ENCODE data around the gene AGGF1. TPM values are rescaled to one million over a fixed set of nuclear protein-coding genes. Genes with fewer than 3 reads are reported as not detected.

Gene AGGF1
- total and polyA plus RNA-seq, 7 donors = 8.4 to 21.8 (median 16.3) TPM

GRCh38 chr5:77087484-77088261, 57.5 kb downstream of the AGGF1 start:
- Histone ChIP-seq H3K9me3 (no peaks in the 10 kb centered on the region), H3K4me1 (peaks cover 0 to 24% (median 13%) of the 10 kb centered on the region in 4 donors), H3K27me3 (no peaks in the 10 kb centered on the region), H3K27ac (peak overlapping the region; percentile 89 to 97 (median 92)), H3K36me3 (no peaks in the 10 kb centered on the region), H3K4me3 (peak overlapping the region; percentile 61 to 93 (median 84))
- no peak for DNase-seq
- intact Hi-C loops (cut with DNase I) = loop anchor here (5.0 kb wide), 1 partner anchor 350 kb away; no protein-coding TSS in a partner anchor
- TF ChIP-seq EP300 (IDR thresholded peaks at IDR 0.05) = no peak
- no peak for TF ChIP-seq CTCF (IDR thresholded peaks at IDR 0.05)
- WGBS, 2 donors = 7 to 24% methylated on average over 16 of the region's 16 CpGs

- Histone ChIP-seq H3K9me3 (no peaks in the 10 kb centered on the region), H3K4me3 (no peak overlapping the region), H3K4me1 (no peaks in the 10 kb centered on the region), H3K36me3 (no peaks in the 10 kb centered on the region), H3K27me3 (no peaks in the 10 kb centered on the region), H3K27ac (no peak overlapping the region)
- no peak for DNase-seq
- WGBS, 2 donors = 89 to 94% methylated on average over 4 of the region's 4 CpGs
- TF ChIP-seq EP300 (IDR thresholded peaks at IDR 0.05) (no peak), POLR2AphosphoS5 (IDR thresholded peaks at IDR 0.05) (no peak), POLR2A (IDR thresholded peaks at IDR 0.05) (no peak), CTCF (IDR thresholded peaks at IDR 0.05) (no peak)
- intact Hi-C loops (cut with DNase I) = no loop called here
Measured at GRCh38 chr5:77095189-77095588, 65.0 kb downstream of the AGGF1 start.

- WGBS, 2 donors = 91 to 93% methylated on average over 4 of the region's 4 CpGs
Measured at GRCh38 chr5:77101298-77101697, 71.1 kb downstream of the AGGF1 start.

GRCh38 chr5:77102549-77102948, 72.3 kb downstream of the AGGF1 start:
- TF ChIP-seq EP300 (IDR thresholded peaks at IDR 0.05) = no peak
- TF ChIP-seq POLR2A (IDR thresholded peaks at IDR 0.05) = no peak
- no peak for TF ChIP-seq CTCF (IDR thresholded peaks at IDR 0.05)
- TF ChIP-seq POLR2AphosphoS5 (IDR thresholded peaks at IDR 0.05) = no peak
- no peaks in the 10 kb centered on the region for H3K4me1 ChIP-seq
- H3K27me3 ChIP-seq = no peaks in the 10 kb centered on the region
- no peaks in the 10 kb centered on the region for H3K36me3 ChIP-seq
- intact Hi-C loops (cut with DNase I) = no loop called here
- H3K9me3 ChIP-seq = no peaks in the 10 kb centered on the region
- H3K4me3 ChIP-seq = no peak overlapping the region
- no peak overlapping the region for H3K27ac ChIP-seq
- no peak for DNase-seq
- 93 to 94% methylated on average over 7 of the region's 7 CpGs for WGBS, 2 donors

More at GRCh38 chr5:77101298-77101697, 71.1 kb downstream of the AGGF1 start:
- intact Hi-C loops (cut with DNase I) = no loop called here
- Histone ChIP-seq H3K27me3 (no peaks in the 10 kb centered on the region), H3K27ac (no peak overlapping the region), H3K4me3 (no peak overlapping the region), H3K4me1 (no peaks in the 10 kb centered on the region), H3K36me3 (no peaks in the 10 kb centered on the region), H3K9me3 (no peaks in the 10 kb centered on the region)
- TF ChIP-seq CTCF (IDR thresholded peaks at IDR 0.05) = no peak
- no peak for TF ChIP-seq POLR2AphosphoS5 (IDR thresholded peaks at IDR 0.05)
- no peak for TF ChIP-seq EP300 (IDR thresholded peaks at IDR 0.05)
- DNase-seq = no peak

- no peaks in the 10 kb centered on the region for H3K9me3 ChIP-seq
- H3K27ac ChIP-seq = no peak overlapping the region
- DNase-seq = no peak
- no peaks in the 10 kb centered on the region for H3K36me3 ChIP-seq
- no peak overlapping the region for H3K4me3 ChIP-seq
- 91 to 100% methylated on average over 1 of the region's 1 CpG for WGBS, 2 donors
- TF ChIP-seq POLR2AphosphoS5 (IDR thresholded peaks at IDR 0.05) (no peak), EP300 (IDR thresholded peaks at IDR 0.05) (no peak), CTCF (IDR thresholded peaks at IDR 0.05) (no peak), POLR2A (IDR thresholded peaks at IDR 0.05) (no peak)
- intact Hi-C loops (cut with DNase I) = no loop called here
- no peaks in the 10 kb centered on the region for H3K4me1 ChIP-seq
- H3K27me3 ChIP-seq = no peaks in the 10 kb centered on the region
Measured at GRCh38 chr5:77103457-77103856, 73.3 kb downstream of the AGGF1 start.
